Endothelial cell of umbilical vein (primary cell): Measurements from ENCODE around the gene FNIP1. TPM values are rescaled to one million over a fixed set of nuclear protein-coding genes. Genes with fewer than 3 reads are reported as not detected.

Experiments used
- BruUV-seq: library from RNA; stranded (reverse); fragments of 400-500 nt; replicated peaks from 2 replicates; lab custom pipeline; 2021; lab: Mats Ljungman, UMichigan
- CTCF ChIA-PET: fragments of 300-600, 350-600 bp; sonication (Branson Sonifier 250); formaldehyde crosslinking; loops from one replicate; lab custom pipeline; 2021; ENCODE audit warnings: antibody characterized with exemption, inconsistent platforms; lab: Charles Lee
- POLR2A ChIA-PET: fragments of 300-600, 350-600 bp; sonication (Branson Sonifier 250); formaldehyde crosslinking; loops from one replicate; lab custom pipeline; 2021; ENCODE audit warnings: antibody characterized with exemption, inconsistent platforms; lab: Charles Lee
- DNase-seq: peaks from one replicate; pipeline ENCODE4 v3.0.0-alpha.2; 2011; ENCODE audit warnings: low read depth, low spot score
- FAIRE-seq: peaks from 2 replicates; lab custom pipeline; 2011; peaks lifted over from hg19 to GRCh38; lab: Jason Lieb, UNC
- H2AFZ ChIP-seq: 2 replicates; pipeline ENCODE4 v1.6.0; 2012; ENCODE audit warnings: low read depth, low read length, control low read depth, inconsistent platforms
- H3K27ac ChIP-seq: 2 replicates; pipeline ENCODE4 v1.5.1; 2011; ENCODE audit warnings: low read depth, mild to moderate bottlenecking, control low read depth, low read length, moderate library complexity; ENCODE audit not compliant: insufficient read depth
- H3K27me3 ChIP-seq, 2 experiments: 2 replicates each; pipeline versions ENCODE4 v1.6.0 to v1.6.1; 2011; ENCODE audit warnings: low read length in 2 of 2, mixed read lengths in 1 of 2; ENCODE audit not compliant: control insufficient read depth in 2 of 2, insufficient read depth in 2 of 2
- H3K36me3 ChIP-seq, 2 experiments: 2 replicates in 1 of 2; 3 replicates in 1 of 2; pipeline ENCODE4 v1.5.1; 2011; ENCODE audit warnings: low read length in 2 of 2, mild to moderate bottlenecking in 1 of 2, moderate library complexity in 1 of 2; ENCODE audit not compliant: control insufficient read depth in 2 of 2, insufficient read depth in 2 of 2; ENCODE audit errors: extremely low read depth in 1 of 2
- H3K4me1 ChIP-seq: 3 replicates; pipeline ENCODE4 v1.5.1; 2011; ENCODE audit warnings: mild to moderate bottlenecking, low read length; ENCODE audit not compliant: control insufficient read depth, insufficient read depth; ENCODE audit errors: extremely low read depth
- H3K4me2 ChIP-seq: 2 replicates; pipeline ENCODE4 v1.6.1; 2011; ENCODE audit warnings: low read length, control low read depth, mixed read lengths; ENCODE audit not compliant: insufficient read depth
- H3K4me3 ChIP-seq, 3 experiments: fragments of 200-600 bp in 1 of 3; sonication (generic), shearing (Covaris generic) in 1 of 3; replicated peaks in 1 of 3; 2 replicates each; pipeline ENCODE4 v1.5.1; 2011 to 2016; ENCODE audit warnings: control low read depth in 3 of 3, low read length in 3 of 3, mild to moderate bottlenecking in 2 of 3, inconsistent platforms in 1 of 3, low read depth in 1 of 3, moderate library complexity in 1 of 3; ENCODE audit not compliant: insufficient read depth in 1 of 3
- H3K79me2 ChIP-seq: 2 replicates; pipeline ENCODE4 v1.6.0; 2012; ENCODE audit warnings: low read length, inconsistent platforms; ENCODE audit not compliant: control insufficient read depth, insufficient read depth
- H3K9ac ChIP-seq: replicated peaks from 2 replicates; pipeline ENCODE3; 2011; ENCODE audit warnings: low read length, control low read depth; ENCODE audit not compliant: insufficient read depth; ENCODE audit errors: extremely low read depth
- H3K9me1 ChIP-seq: replicated peaks from 3 replicates; pipeline ENCODE4 v1.6.0; 2011; ENCODE audit warnings: mild to moderate bottlenecking, low read length; ENCODE audit not compliant: control insufficient read depth, insufficient read depth; ENCODE audit errors: extremely low read depth
- H3K9me3 ChIP-seq: replicated peaks from 2 replicates; pipeline ENCODE4 v1.5.1; 2012; ENCODE audit warnings: low read length, inconsistent platforms; ENCODE audit not compliant: control insufficient read depth, insufficient read depth
- H4K20me1 ChIP-seq: replicated peaks from 2 replicates; pipeline ENCODE3; 2011; ENCODE audit warnings: mild to moderate bottlenecking, low read length; ENCODE audit not compliant: control insufficient read depth, insufficient read depth; ENCODE audit errors: extremely low read depth
- CTCF ChIP-seq, 2 donors: IDR thresholded peaks; 1 replicate in 1 of 2; 2 replicates in 1 of 2; pipeline ENCODE4 v1.5.1; 2011; ENCODE audit warnings: low read length in 2 of 2, mild to moderate bottlenecking in 2 of 2, moderate library complexity in 2 of 2, control low read depth in 1 of 2, inconsistent platforms in 1 of 2, low read depth in 1 of 2; ENCODE audit not compliant: insufficient read depth in 1 of 2; ENCODE audit errors: extremely low read depth in 1 of 2
- EZH2 ChIP-seq: IDR thresholded peaks from 2 replicates; pipeline ENCODE4 v1.6.1; 2012; ENCODE audit warnings: borderline replicate concordance, low read depth, mild to moderate bottlenecking, moderate library complexity, low read length, inconsistent platforms; ENCODE audit not compliant: severe bottlenecking
- FOS ChIP-seq: IDR thresholded peaks from 2 replicates; pipeline ENCODE4 v1.6.1; 2011; ENCODE audit warnings: mild to moderate bottlenecking, low read length, moderate library complexity, borderline replicate concordance; ENCODE audit not compliant: insufficient read depth
- GATA2 ChIP-seq: IDR thresholded peaks from 2 replicates; pipeline ENCODE4 v1.7.0; 2011; ENCODE audit warnings: low read depth, mild to moderate bottlenecking, moderate library complexity, mixed read lengths, low read length; ENCODE audit not compliant: insufficient read length, insufficient read depth
- JUN ChIP-seq: IDR thresholded peaks from 2 replicates; pipeline ENCODE4 v1.6.1; 2011; ENCODE audit warnings: borderline replicate concordance, low read depth; ENCODE audit not compliant: insufficient read length, insufficient read depth
- MAX ChIP-seq: IDR thresholded peaks from 2 replicates; pipeline ENCODE4 v1.6.1; 2011; ENCODE audit not compliant: insufficient read depth, insufficient read length
- MYC ChIP-seq: IDR thresholded peaks from one replicate; pipeline ENCODE4 v1.6.1; 2011; ENCODE audit warnings: mild to moderate bottlenecking, low read depth, low read length
- POLR2A ChIP-seq: IDR thresholded peaks from 2 replicates; pipeline ENCODE4 v1.6.1; 2012; ENCODE audit warnings: low read depth, mild to moderate bottlenecking, control low read depth, low read length
- POLR2AphosphoS5 ChIP-seq: IDR thresholded peaks from 2 replicates; pipeline ENCODE4 v1.6.1; 2012; ENCODE audit warnings: low read depth, mild to moderate bottlenecking, control low read depth, low read length, moderate library complexity; ENCODE audit not compliant: insufficient read depth
- dilution Hi-C: fragments of 300-500 bp; cut with MboI; formaldehyde crosslinking; loops from one replicate; pipeline ENCODE4 v1.15.0; 2019; ENCODE audit warnings: low sequenced_read_pairs; ENCODE audit not compliant: extremely low pct_ligation_motif_present
- intact Hi-C: fragments of 100-400 bp; cut with micrococcal nuclease; formaldehyde crosslinking; loops from one replicate; pipeline ENCODE4 v1.10.0; 2022
- polyA plus RNA-seq, 4 experiments: library from polyadenylated mRNA; depleted of rRNA in 3 of 4; stranded (reverse) in 3 of 4; unstranded in 1 of 4; fragments of >200 nt; gene quantifications; 2 replicates each; pipeline versions ENCODE4 v1.2.1 to v1.2.3, GENCODE V29; 2011 to 2012; ENCODE audit warnings: missing spikeins in 1 of 4
- total RNA-seq: library from RNA; stranded (reverse); gene quantifications from 2 replicates; pipeline ENCODE4 v1.2.3, GENCODE V29; 2021

FNIP1 gene
- total and polyA plus RNA-seq, 2 donors (not counting 3 experiments of a cell fraction or from before 2014, with no cell fraction given): 5.9 to 27.3 TPM

GRCh38 chr5:131637694-131638093, 159.1 kb downstream of the FNIP1 start:
- Histone ChIP-seq H2AFZ (no peak overlapping the region), H3K9me1 (no peaks in the 10 kb centered on the region), H3K27me3 (no peaks in the 10 kb centered on the region), H4K20me1 (no peaks in the 10 kb centered on the region), H3K9me3 (no peaks in the 10 kb centered on the region), H3K4me3 (no peak overlapping the region), H3K27ac (no peak overlapping the region), H3K4me2 (no peak overlapping the region), H3K79me2 (peaks cover 21% of the 10 kb centered on the region), H3K9ac (no peak overlapping the region), H3K4me1 (peaks cover 16% of the 10 kb centered on the region), H3K36me3 (no peaks in the 10 kb centered on the region)
- dilution Hi-C loops (no loop called here), intact Hi-C loops (loop anchor here (5.0 kb wide), 1 partner anchor 465 kb away; the partner anchor contains the start of gene LYRM7)
- POLR2A ChIA-PET: no interaction called here
- DNase-seq (no peak), FAIRE-seq (no peak)
- no TSS peak for BruUV-seq
- TF ChIP-seq POLR2A: no peak
- TF ChIP-seq POLR2AphosphoS5: no peak
- no peak for TF ChIP-seq MYC
- TF ChIP-seq EZH2: no peak
- no peak for TF ChIP-seq CTCF (IDR thresholded peaks at IDR 0.05; ENCODE audit: extremely low read depth in 1 of 2, insufficient read depth in 1 of 2, low read depth in 1 of 2, low read length in 2 of 2)
- TF ChIP-seq JUN: no peak
- no peak for TF ChIP-seq GATA2
- TF ChIP-seq FOS: no peak
- TF ChIP-seq MAX: no peak
- CTCF ChIA-PET: no interaction called here
